Lower lobe of right lung (tissue), 2 donors: Measurements from ENCODE around the gene TIAM1. TPM values are rescaled to one million over a fixed set of nuclear protein-coding genes. Genes with fewer than 3 reads are reported as not detected.

Experiments used
- ATAC-seq, 2 donors: fragments of 200-7000 bp; cut with Tn5 transposase; one replicate each; pipeline ENCODE4 v1.9.1; 2020 to 2022; ENCODE audit warnings: mild to moderate bottlenecking in 2 of 2, moderate library complexity in 2 of 2
- DNase-seq: peaks from one replicate; pipeline ENCODE4 v3.0.0-alpha.2; 2020
- H3K27ac ChIP-seq: fragments of 200-600 bp; one replicate; pipeline ENCODE4 v1.8.0; 2022
- H3K27me3 ChIP-seq: fragments of 200-600 bp; one replicate; pipeline ENCODE4 v1.8.0; 2022; ENCODE audit warnings: low read depth
- H3K36me3 ChIP-seq: fragments of 200-600 bp; one replicate; pipeline ENCODE4 v1.8.0; 2022; ENCODE audit warnings: mild to moderate bottlenecking
- H3K4me1 ChIP-seq: fragments of 200-600 bp; one replicate; pipeline ENCODE4 v1.8.0; 2022
- H3K4me3 ChIP-seq: fragments of 200-600 bp; one replicate; pipeline ENCODE4 v1.8.0; 2022; ENCODE audit warnings: mild to moderate bottlenecking
- H3K9me3 ChIP-seq: fragments of 200-600 bp; one replicate; pipeline ENCODE4 v1.8.0; 2022
- CTCF ChIP-seq: fragments of 200-600 bp; IDR thresholded peaks from one replicate; pipeline ENCODE4 v1.8.0; 2022; ENCODE audit warnings: antibody characterized with exemption, mild to moderate bottlenecking
- intact Hi-C: fragments of 100-400 bp; cut with DNase I; formaldehyde crosslinking; loops from one replicate; pipeline ENCODE4 v1.11.0; 2022
- total RNA-seq: library from RNA; stranded (reverse); fragmentation: NEBNext Ultra II Directional; extraction: Animal tissue kit (Norgen Biotek cat#: 25700); gene quantifications from one replicate; pipeline ENCODE4 v1.2.1, GENCODE V29; 2021
- donor health status: DM: no; HTN: yes; CAD: no; lungs with severe emphysema.

The TIAM1 gene
- total RNA-seq, 1 donor from 2014 or later: 45.5 TPM

- no peak overlapping the region for H3K27ac ChIP-seq
- no peaks in the 10 kb centered on the region for H3K36me3 ChIP-seq
- ATAC-seq (no peak), DNase-seq (no peak)
- no peak overlapping the region for H3K4me3 ChIP-seq
- intact Hi-C loops: no loop called here
- no peaks in the 10 kb centered on the region for H3K9me3 ChIP-seq
- no peak for TF ChIP-seq CTCF
- H3K27me3 ChIP-seq: no peaks in the 10 kb centered on the region
- H3K4me1 ChIP-seq: no peaks in the 10 kb centered on the region
Measured at GRCh38 chr21:31252611-31253010, 91.5 kb downstream of the TIAM1 start.

- Histone ChIP-seq H3K27me3 (no peaks in the 10 kb centered on the region), H3K36me3 (peaks cover 2% of the 10 kb centered on the region), H3K9me3 (no peaks in the 10 kb centered on the region), H3K4me3 (no peak overlapping the region), H3K4me1 (no peaks in the 10 kb centered on the region), H3K27ac (no peak overlapping the region)
- DNase-seq: no peak
- no peak for ATAC-seq
- TF ChIP-seq CTCF: no peak
- intact Hi-C loops: no loop called here
Measured at GRCh38 chr21:31252091-31252490, 92.0 kb downstream of the TIAM1 start.

- intact Hi-C loops: no loop called here
- DNase-seq (no peak), ATAC-seq (no peak)
- no peak for TF ChIP-seq CTCF
- H3K36me3 ChIP-seq: peaks cover 4% of the 10 kb centered on the region
- H3K27ac ChIP-seq: no peak overlapping the region
- no peaks in the 10 kb centered on the region for H3K27me3 ChIP-seq
- no peaks in the 10 kb centered on the region for H3K9me3 ChIP-seq
- no peaks in the 10 kb centered on the region for H3K4me1 ChIP-seq
- H3K4me3 ChIP-seq: no peak overlapping the region
Measured at GRCh38 chr21:31251686-31252085, 92.4 kb downstream of the TIAM1 start.

GRCh38 chr21:31248598-31248997 is 95.5 kb downstream of the TIAM1 start:
- peaks cover 4% of the 10 kb centered on the region for H3K9me3 ChIP-seq
- intact Hi-C loops: no loop called here
- no peaks in the 10 kb centered on the region for H3K4me1 ChIP-seq
- peaks cover 4% of the 10 kb centered on the region for H3K36me3 ChIP-seq
- no peak overlapping the region for H3K4me3 ChIP-seq
- H3K27ac ChIP-seq: no peak overlapping the region
- no peak for TF ChIP-seq CTCF
- H3K27me3 ChIP-seq: no peaks in the 10 kb centered on the region
- ATAC-seq (no peak), DNase-seq (no peak)

- no peak for TF ChIP-seq CTCF
- H3K27ac ChIP-seq: no peak overlapping the region
Measured at GRCh38 chr21:31243611-31244010, 100.5 kb downstream of the TIAM1 start.

GRCh38 chr21:31236528-31236927 is 107.5 kb downstream of the TIAM1 start:
- TF ChIP-seq CTCF: no peak
- H3K4me1 ChIP-seq: no peaks in the 10 kb centered on the region
- H3K27ac ChIP-seq: no peak overlapping the region
- H3K27me3 ChIP-seq: no peaks in the 10 kb centered on the region
- no peaks in the 10 kb centered on the region for H3K36me3 ChIP-seq
- intact Hi-C loops: no loop called here
- no peak for DNase-seq
- H3K9me3 ChIP-seq: no peaks in the 10 kb centered on the region
- no peak for ATAC-seq
- H3K4me3 ChIP-seq: no peak overlapping the region

More at GRCh38 chr21:31243611-31244010, 100.5 kb downstream of the TIAM1 start:
- Histone ChIP-seq H3K36me3 (peaks cover 4% of the 10 kb centered on the region), H3K9me3 (peaks cover 4% of the 10 kb centered on the region), H3K4me1 (no peaks in the 10 kb centered on the region), H3K4me3 (no peak overlapping the region), H3K27me3 (no peaks in the 10 kb centered on the region)
- intact Hi-C loops: no loop called here
- DNase-seq (no peak), ATAC-seq (no peak)
